WI38 (cell line): ENCODE data around the gene VPS13A.

Experiments used
- H3K4me3 ChIP-seq: 2 replicates; pipeline ENCODE4 v1.5.1; 2011; ENCODE audit warnings: low read depth, mild to moderate bottlenecking, control low read depth, low read length
- TF ChIP-seq, protein P1 (sequence below): IDR thresholded peaks from 2 replicates; pipeline ENCODE4 v1.5.1; 2012; ENCODE audit warnings: low read depth, mild to moderate bottlenecking, control low read depth, low read length

Gene VPS13A

DNA sequence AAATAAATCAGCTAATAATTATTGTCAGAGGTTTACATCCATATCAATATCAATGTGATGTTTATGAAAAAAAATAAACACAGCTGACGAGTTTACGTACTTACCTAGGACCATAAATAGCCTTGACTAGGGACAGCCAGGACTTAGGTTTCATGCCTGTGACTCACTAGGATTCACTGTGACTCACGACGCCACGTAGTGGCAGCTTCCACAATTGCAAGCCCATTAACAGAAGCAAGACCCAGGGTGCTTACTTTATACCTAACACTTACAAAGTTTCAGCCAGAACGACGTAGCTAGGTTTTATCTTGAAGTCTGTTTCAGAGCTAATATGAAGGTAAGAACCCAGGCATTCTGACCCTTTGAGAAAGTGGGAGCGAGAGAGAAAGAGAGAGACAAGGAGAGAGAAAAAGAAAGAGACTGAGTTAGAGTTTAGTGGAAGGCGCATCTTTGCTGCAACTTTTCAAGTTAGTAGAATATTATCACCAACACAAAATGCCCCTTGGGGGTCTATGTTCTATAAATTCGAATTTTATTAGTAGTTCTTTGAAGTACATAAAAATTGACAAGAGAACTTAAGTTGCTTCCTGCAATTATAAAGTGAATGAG, 279.6 kb downstream of the VPS13A start:
- TF ChIP-seq, protein P1, sequence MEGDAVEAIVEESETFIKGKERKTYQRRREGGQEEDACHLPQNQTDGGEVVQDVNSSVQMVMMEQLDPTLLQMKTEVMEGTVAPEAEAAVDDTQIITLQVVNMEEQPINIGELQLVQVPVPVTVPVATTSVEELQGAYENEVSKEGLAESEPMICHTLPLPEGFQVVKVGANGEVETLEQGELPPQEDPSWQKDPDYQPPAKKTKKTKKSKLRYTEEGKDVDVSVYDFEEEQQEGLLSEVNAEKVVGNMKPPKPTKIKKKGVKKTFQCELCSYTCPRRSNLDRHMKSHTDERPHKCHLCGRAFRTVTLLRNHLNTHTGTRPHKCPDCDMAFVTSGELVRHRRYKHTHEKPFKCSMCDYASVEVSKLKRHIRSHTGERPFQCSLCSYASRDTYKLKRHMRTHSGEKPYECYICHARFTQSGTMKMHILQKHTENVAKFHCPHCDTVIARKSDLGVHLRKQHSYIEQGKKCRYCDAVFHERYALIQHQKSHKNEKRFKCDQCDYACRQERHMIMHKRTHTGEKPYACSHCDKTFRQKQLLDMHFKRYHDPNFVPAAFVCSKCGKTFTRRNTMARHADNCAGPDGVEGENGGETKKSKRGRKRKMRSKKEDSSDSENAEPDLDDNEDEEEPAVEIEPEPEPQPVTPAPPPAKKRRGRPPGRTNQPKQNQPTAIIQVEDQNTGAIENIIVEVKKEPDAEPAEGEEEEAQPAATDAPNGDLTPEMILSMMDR: peak; percentile 82
- no peak overlapping the region for H3K4me3 ChIP-seq

GRCh38 chr9:77457916-77458592, 280.7 kb downstream of the VPS13A start:
- no peak overlapping the region for H3K4me3 ChIP-seq
- TF ChIP-seq, protein P1: peak; percentile 94

GRCh38 chr9:77460938-77461337, 283.6 kb downstream of the VPS13A start:
- H3K4me3 ChIP-seq: no peak overlapping the region
- TF ChIP-seq, protein P1: no peak

DNA sequence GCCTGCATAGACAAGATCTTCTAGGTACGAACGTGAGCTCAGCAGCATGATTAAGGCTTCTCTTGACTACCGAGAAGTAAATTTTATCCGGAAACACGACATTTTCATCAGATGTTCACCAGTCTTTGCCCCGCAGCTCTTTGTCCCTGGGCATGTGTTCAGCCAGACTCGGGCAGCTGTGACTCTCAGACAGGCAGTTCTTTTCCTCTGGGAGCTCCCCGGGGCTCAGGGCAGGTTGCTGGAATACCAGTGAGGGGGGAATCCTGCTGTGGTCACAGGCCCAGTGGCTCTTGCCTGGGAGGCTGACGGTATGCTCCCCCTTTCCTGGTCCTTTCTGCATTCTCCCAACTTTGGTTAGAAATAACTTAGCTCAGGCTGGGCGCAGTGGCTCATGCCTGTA, 284.7 kb downstream of the VPS13A start:
- TF ChIP-seq, protein P1: no peak
- no peak overlapping the region for H3K4me3 ChIP-seq

DNA sequence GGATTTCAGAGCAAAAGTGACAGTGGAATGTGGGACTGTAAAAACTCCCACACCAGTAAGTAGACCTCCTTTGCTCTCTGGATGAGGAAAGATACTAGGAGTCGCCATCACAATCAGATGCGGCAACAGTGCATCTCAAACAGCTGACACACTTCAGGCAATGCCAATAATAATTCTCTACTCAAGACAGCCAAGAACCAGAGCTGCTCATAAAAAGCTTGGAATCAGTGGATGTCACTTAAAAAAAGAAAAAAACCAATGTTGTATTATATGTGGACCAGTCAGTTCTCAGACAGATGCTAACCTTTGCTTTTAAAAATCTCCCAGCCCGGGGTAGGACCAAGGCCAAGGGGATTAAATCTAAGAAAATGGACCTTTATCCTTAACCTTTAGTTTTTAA, 285.8 kb downstream of the VPS13A start:
- TF ChIP-seq, protein P1: no peak
- no peak overlapping the region for H3K4me3 ChIP-seq

DNA sequence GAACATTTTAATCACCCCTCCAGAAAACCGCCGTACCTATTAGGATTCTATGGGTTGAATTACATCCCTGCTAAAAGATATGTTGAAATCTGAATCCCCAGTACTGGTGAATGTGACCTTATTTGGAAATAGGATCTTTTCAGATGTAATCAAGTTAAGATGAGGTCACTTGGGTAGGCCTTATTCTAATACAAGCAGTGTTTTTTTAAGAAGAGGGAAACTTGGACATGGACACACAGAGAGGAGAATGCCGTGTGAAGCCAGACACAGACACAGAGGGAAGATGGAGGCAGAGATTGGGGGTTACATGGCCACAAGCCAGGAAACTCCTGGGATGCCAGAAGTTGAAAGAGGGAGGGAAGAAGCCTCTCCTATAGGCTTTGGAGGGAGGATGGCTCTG, 287.3 kb downstream of the VPS13A start:
- H3K4me3 ChIP-seq: no peak overlapping the region
- TF ChIP-seq, protein P1: no peak

DNA sequence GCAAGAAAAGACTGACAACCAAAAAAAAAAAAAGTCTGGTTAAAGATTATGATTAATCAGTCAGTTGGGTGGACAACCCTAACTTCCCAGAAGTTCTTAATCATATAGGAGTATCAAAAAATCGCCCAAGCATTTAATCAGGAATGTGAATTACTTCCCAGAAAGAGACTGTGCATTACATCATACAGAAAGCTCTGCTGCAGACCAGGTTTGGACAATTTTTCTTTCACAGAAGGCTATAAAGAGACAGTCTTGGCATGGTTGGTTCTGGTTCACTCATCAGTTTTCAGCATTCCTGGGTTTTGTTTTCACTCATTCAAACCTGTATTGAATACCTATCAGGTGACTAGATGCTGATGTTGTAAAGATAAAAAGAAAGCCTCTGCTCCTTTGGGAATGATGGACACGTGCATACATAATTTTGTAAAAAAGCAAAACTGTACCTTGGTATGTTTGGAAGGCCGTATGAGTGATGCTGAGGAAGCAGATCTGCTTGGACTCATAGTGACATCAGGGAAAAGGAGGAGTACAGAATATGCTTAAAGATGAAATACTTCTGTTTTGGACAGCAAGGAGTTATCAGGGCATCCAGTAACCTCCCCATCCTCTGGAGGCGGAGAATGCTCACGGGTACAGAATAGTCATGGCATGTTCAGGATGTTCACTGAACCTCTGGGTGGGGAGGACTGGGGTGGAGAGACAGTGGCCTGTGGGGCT, 292.3 kb downstream of the VPS13A start:
- TF ChIP-seq, protein P1: no peak
- no peak overlapping the region for H3K4me3 ChIP-seq
